HS-5 (cell line): ENCODE data around the gene DIAPH3.

Experiments used
- DNase-seq: peaks from one replicate; pipeline ENCODE4 v3.0.0-alpha.2; 2012; ENCODE audit warnings: low read depth

The DIAPH3 gene

GRCh38 chr13:59671881-59672280 is 491.8 kb downstream of the DIAPH3 start:
- no peak for DNase-seq

GRCh38 chr13:59666504-59666903 is 497.2 kb downstream of the DIAPH3 start:
- no peak for DNase-seq

GRCh38 chr13:59665732-59666131 is 498.0 kb downstream of the DIAPH3 start:
- no peak for DNase-seq

- DNase-seq, result no peak
Observed at GRCh38 chr13:59665184-59665583, 498.5 kb downstream of the DIAPH3 start.

GRCh38 chr13:59664586-59664985 is 499.1 kb downstream of the DIAPH3 start:
- DNase-seq, result no peak

- no peak for DNase-seq
Observed at GRCh38 chr13:59663707-59664106, 500.0 kb downstream of the DIAPH3 start.

GRCh38 chr13:59660582-59660981 is 503.1 kb downstream of the DIAPH3 start:
- DNase-seq, result no peak

- no peak for DNase-seq
Observed at GRCh38 chr13:59659981-59660380, 503.7 kb downstream of the DIAPH3 start.

GRCh38 chr13:59658738-59659330 is 504.9 kb downstream of the DIAPH3 start:
- no peak for DNase-seq

GRCh38 chr13:59658027-59658737 is 505.5 kb downstream of the DIAPH3 start:
- DNase-seq, result no peak

GRCh38 chr13:59653916-59654315 is 509.8 kb downstream of the DIAPH3 start:
- DNase-seq, result no peak

- DNase-seq, result no peak
Observed at GRCh38 chr13:59651479-59651878, 512.2 kb downstream of the DIAPH3 start.

GRCh38 chr13:59643906-59644626 is 519.7 kb downstream of the DIAPH3 start:
- DNase-seq, result no peak

GRCh38 chr13:59643364-59643841 is 520.3 kb downstream of the DIAPH3 start:
- no peak for DNase-seq

GRCh38 chr13:59641817-59642216 is 521.9 kb downstream of the DIAPH3 start:
- DNase-seq, result peak; percentile 9

GRCh38 chr13:59641261-59641660 is 522.5 kb downstream of the DIAPH3 start:
- DNase-seq, result no peak

GRCh38 chr13:59638404-59638803 is 525.3 kb downstream of the DIAPH3 start:
- no peak for DNase-seq

GRCh38 chr13:59635589-59635988 is 528.1 kb downstream of the DIAPH3 start:
- no peak for DNase-seq

GRCh38 chr13:59633290-59633689 is 530.4 kb downstream of the DIAPH3 start:
- DNase-seq, result no peak

- DNase-seq, result no peak
Observed at GRCh38 chr13:59631271-59631670, 532.5 kb downstream of the DIAPH3 start.

- no peak for DNase-seq
Observed at GRCh38 chr13:59625111-59625510, 538.6 kb downstream of the DIAPH3 start.

GRCh38 chr13:59623206-59623915 is 540.4 kb downstream of the DIAPH3 start:
- no peak for DNase-seq
